HepG2 (cell line): Measurements from ENCODE around the gene POLA2. TPM values are rescaled to one million over a fixed set of nuclear protein-coding genes. Genes with fewer than 3 reads are reported as not detected.
A peak's percentile ranks its signal among the peaks of the same experiment; 100 is the strongest.

Experiments used
- ATAC-seq: fragments of 200-7000 bp; cut with Tn5 transposase; 3 replicates; pipeline ENCODE4 v1.9.1; 2020; ENCODE audit warnings: mild to moderate bottlenecking, moderate library complexity
- BruUV-seq: library from RNA; stranded (reverse); fragments of 400-500 nt; replicated peaks from 2 replicates; lab custom pipeline; 2021; lab: Mats Ljungman, UMichigan
- CTCF ChIA-PET: fragments of 300-600 bp; formaldehyde crosslinking; extraction: SDS; loops from one replicate; lab custom pipeline; 2021; ENCODE audit warnings: low total read pairs, inconsistent platforms, low intra/inter-chr PET ratio; lab: Yijun Ruan, JAX
- POLR2A ChIA-PET: fragments of 350-600 bp; sonication (Branson Sonifier 250); formaldehyde crosslinking; loops from one replicate; lab custom pipeline; 2020; ENCODE audit warnings: antibody characterized with exemption, inconsistent platforms; lab: Yijun Ruan, JAX
- DNase-seq: peaks from one replicate; pipeline ENCODE4 v3.0.0-alpha.2; 2015; ENCODE audit warnings: low spot score
- FAIRE-seq: peaks from 3 replicates; lab custom pipeline; 2011; peaks lifted over from hg19 to GRCh38; lab: Jason Lieb, UNC
- H2AFZ ChIP-seq: one replicate; pipeline ENCODE4 v1.6.1; 2011; ENCODE audit warnings: low read length, inconsistent platforms
- H3K27ac ChIP-seq: fragments of 300-600 bp; 3 replicates; pipeline ENCODE4 v1.8.0; 2011; ENCODE audit warnings: mixed run types, mild to moderate bottlenecking, mixed read lengths, low read length, inconsistent platforms; ENCODE audit not compliant: insufficient read depth; ENCODE audit errors: extremely low read length
- H3K27me3 ChIP-seq, 2 experiments: fragments of 200-600 bp in 1 of 2; 2 replicates in 1 of 2; 3 replicates in 1 of 2; pipeline versions ENCODE4 v1.6.0 to v1.8.0; 2011; ENCODE audit warnings: low read length in 2 of 2, mild to moderate bottlenecking in 2 of 2, moderate library complexity in 2 of 2, inconsistent platforms in 1 of 2; ENCODE audit not compliant: insufficient read depth in 2 of 2, control insufficient read depth in 1 of 2
- H3K36me3 ChIP-seq, 2 experiments: fragments of 200-600 bp in 1 of 2; replicated peaks in 1 of 2; 2 replicates in 1 of 2; 3 replicates in 1 of 2; pipeline versions ENCODE4 v1.5.1 to v1.8.0; 2011; ENCODE audit warnings: low read length in 2 of 2, inconsistent platforms in 1 of 2; ENCODE audit not compliant: insufficient read depth in 2 of 2, control insufficient read depth in 1 of 2
- H3K4me1 ChIP-seq: 2 replicates; pipeline ENCODE4 v1.5.1; 2012; ENCODE audit warnings: low read length, inconsistent platforms; ENCODE audit not compliant: insufficient read depth
- H3K4me2 ChIP-seq: 2 replicates; pipeline ENCODE4 v1.6.0; 2011; ENCODE audit warnings: low read depth, low read length, inconsistent platforms
- H3K4me3 ChIP-seq, 3 experiments: fragments of 200-600 bp in 1 of 3; sonication (generic), shearing (Covaris generic) in 1 of 3; replicated peaks in 1 of 3; 2 replicates each; pipeline ENCODE4 v1.5.1; 2011 to 2016; ENCODE audit warnings: low read length in 3 of 3, inconsistent platforms in 2 of 3, low read depth in 2 of 3, mild to moderate bottlenecking in 2 of 3, control low read depth in 1 of 3, mixed read lengths in 1 of 3; ENCODE audit not compliant: insufficient read depth in 1 of 3
- H3K79me2 ChIP-seq: one replicate; pipeline ENCODE4 v1.6.1; 2011; ENCODE audit warnings: low read length, inconsistent platforms; ENCODE audit not compliant: insufficient read depth
- H3K9ac ChIP-seq: 2 replicates; pipeline ENCODE4 v1.6.0; 2011; ENCODE audit warnings: mild to moderate bottlenecking, low read depth, low read length, inconsistent platforms; ENCODE audit not compliant: insufficient read depth
- H3K9me3 ChIP-seq: 2 replicates; pipeline ENCODE4 v1.5.1; 2012; ENCODE audit warnings: mild to moderate bottlenecking, low read length
- H4K20me1 ChIP-seq: 2 replicates; pipeline ENCODE4 v1.6.0; 2011; ENCODE audit warnings: inconsistent platforms, mild to moderate bottlenecking, low read length, moderate library complexity; ENCODE audit not compliant: insufficient read depth
- EP300 ChIP-seq, 3 experiments: sonication (generic) in 1 of 3; formaldehyde crosslinking in 1 of 3; IDR thresholded peaks; 2 replicates each; pipeline versions ENCODE4 v1.5.1 to v1.6.1; 2011 to 2020; ENCODE audit warnings: low read depth in 2 of 3, low read length in 2 of 3, borderline replicate concordance in 1 of 3, improper control_type of control experiment in 1 of 3, mild to moderate bottlenecking in 1 of 3, missing genetic modification reagents in 1 of 3, moderate library complexity in 1 of 3
- GZF1 ChIP-seq: sonication (generic); formaldehyde crosslinking; IDR thresholded peaks from 2 replicates; pipeline ENCODE4 v1.5.1; 2020; ENCODE audit warnings: mild to moderate bottlenecking, missing genetic modification reagents
- HNF1B ChIP-seq: sonication (generic); formaldehyde crosslinking; IDR thresholded peaks from 2 replicates; pipeline ENCODE4 v1.5.1; 2020; ENCODE audit warnings: mild to moderate bottlenecking, moderate library complexity, missing genetic modification reagents
- NFIC ChIP-seq: IDR thresholded peaks from 2 replicates; pipeline ENCODE4 v1.6.1; 2012; ENCODE audit warnings: mild to moderate bottlenecking, low read length, inconsistent platforms
- NONO ChIP-seq, 2 experiments: fragments of 450-650 bp in 1 of 2; sonication (generic) in 1 of 2; formaldehyde crosslinking in 1 of 2; IDR thresholded peaks in 1 of 2; conservative IDR thresholded peaks in 1 of 2; 2 replicates each; pipeline versions ENCODE4 v1.6.1 to v1.8.0; 2017 to 2022; ENCODE audit warnings: mild to moderate bottlenecking in 1 of 2, missing genetic modification reagents in 1 of 2, moderate library complexity in 1 of 2
- TEAD3 ChIP-seq: optimal IDR thresholded peaks from 2 replicates; pipeline ENCODE3; 2016; ENCODE audit warnings: borderline replicate concordance
- ZFX ChIP-seq: sonication (generic); formaldehyde crosslinking; IDR thresholded peaks from 2 replicates; pipeline ENCODE4 v1.4.0; 2020; ENCODE audit warnings: mild to moderate bottlenecking, low read depth, missing genetic modification reagents, moderate library complexity
- WGBS: methylation state at CpG from one replicate; pipeline ENCODE4 v1.1.6; 2017; ENCODE audit warnings: low lambda C conversion rate; 5-methylcytosine and 5-hydroxymethylcytosine counted together
- in situ Hi-C: cut with HindIII; loops from 2 replicates; pipeline ENCODE4 v1.10.0; 2017; ENCODE audit warnings: low pct_unique_long_range_greater_than_20kb; ENCODE audit not compliant: extremely low pct_ligation_motif_present
- intact Hi-C: fragments of 100-400 bp; cut with micrococcal nuclease; formaldehyde crosslinking; loops from one replicate; pipeline ENCODE4 v1.10.0; 2022; ENCODE audit not compliant: unreplicated experiment
- polyA plus RNA-seq, 8 experiments: library from polyadenylated mRNA; depleted of rRNA in 3 of 8; stranded (reverse) in 7 of 8; unstranded in 1 of 8; fragments of >200 nt; fragmentation: Illumina TruSeq in 4 of 8; extraction: Trizol in 4 of 8; gene quantifications; 2 replicates each; pipeline versions ENCODE4 v1.2.1 to v1.2.3, GENCODE V29; 2011 to 2016; ENCODE audit warnings: low read depth in 4 of 8, missing spikeins in 1 of 8, mixed read lengths in 1 of 8; ENCODE audit not compliant: insufficient read depth in 1 of 8
- total RNA-seq, 5 experiments: library from RNA; depleted of rRNA; stranded (reverse); fragments of >200 nt; fragmentation: Illumina TruSeq; extraction: Trizol; gene quantifications; 2 replicates each; pipeline ENCODE4 v1.2.3, GENCODE V29; 2016; ENCODE audit warnings: low read depth in 1 of 5
- TF ChIP-seq, protein P1 (sequence below), 2 experiments: sonication (generic) in 1 of 2; formaldehyde crosslinking in 1 of 2; IDR thresholded peaks; 2 replicates each; pipeline versions ENCODE4 v1.4.0 to v1.6.1; 2016 to 2020; ENCODE audit warnings: borderline replicate concordance in 1 of 2, low read depth in 1 of 2, mild to moderate bottlenecking in 1 of 2, missing genetic modification reagents in 1 of 2
- TF ChIP-seq, protein P2 (sequence below): sonication (generic); formaldehyde crosslinking; IDR thresholded peaks from 2 replicates; pipeline ENCODE4 v1.5.0; 2020; ENCODE audit warnings: mild to moderate bottlenecking, missing genetic modification reagents

POLA2 gene
- total and polyA plus RNA-seq, 2 of the 13 experiments (the other 11 are each of a cell fraction or from before 2014, with no cell fraction given): 9.7 to 15.6 TPM

DNA sequence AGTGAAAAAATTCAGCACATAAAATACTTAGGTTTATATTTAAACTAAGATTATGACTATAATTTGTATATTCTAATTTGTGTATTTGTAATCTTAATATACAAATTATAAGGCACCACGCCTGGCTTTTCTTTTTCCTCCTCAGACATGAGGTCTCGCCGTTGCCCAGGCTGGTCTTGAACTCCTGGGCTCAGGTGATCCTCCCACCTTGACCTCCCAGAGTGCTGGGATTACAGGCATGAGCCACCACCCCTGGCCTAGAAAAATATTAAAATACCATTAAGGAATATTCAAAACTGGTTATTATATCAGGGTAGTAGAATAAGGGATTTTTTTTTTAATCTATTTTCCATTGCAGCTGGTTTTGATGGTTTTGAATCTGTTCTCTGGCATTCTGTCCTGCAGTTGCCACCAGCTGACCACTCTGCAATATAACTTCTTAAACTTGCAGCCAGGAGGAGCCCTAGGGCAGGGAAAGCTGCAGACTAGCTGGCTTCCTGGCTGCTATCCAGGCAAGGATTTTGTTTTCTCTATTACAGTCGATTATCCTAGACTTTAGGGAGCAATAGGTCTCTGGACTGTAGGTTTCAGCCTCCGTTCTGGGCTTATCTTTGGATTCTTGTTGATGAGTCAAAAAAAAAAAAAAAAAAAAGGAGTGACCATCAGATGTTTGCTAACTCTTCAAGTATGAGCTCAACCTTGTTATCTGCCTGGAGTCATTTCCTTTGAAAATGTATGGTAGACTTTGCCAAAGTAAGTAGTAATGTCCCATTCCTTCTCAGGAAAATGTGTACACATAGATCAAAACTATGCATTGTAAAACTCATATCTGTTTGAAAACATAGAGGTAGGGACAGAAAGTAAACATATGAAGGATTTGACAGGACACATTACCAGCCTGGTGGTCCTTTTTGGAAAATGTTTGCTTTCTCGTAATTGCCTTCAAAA lies 13.2 kb downstream of the POLA2 start (continued):
- TF ChIP-seq NONO (IDR thresholded peaks at IDR 0.05): no peak
- 0 out of 2 replicates have a peak, but pooled peaks have one; percentile 34 for TF ChIP-seq NONO (CRISPR knock-in tag; conservative IDR thresholded peaks at IDR 0.05)

DNA sequence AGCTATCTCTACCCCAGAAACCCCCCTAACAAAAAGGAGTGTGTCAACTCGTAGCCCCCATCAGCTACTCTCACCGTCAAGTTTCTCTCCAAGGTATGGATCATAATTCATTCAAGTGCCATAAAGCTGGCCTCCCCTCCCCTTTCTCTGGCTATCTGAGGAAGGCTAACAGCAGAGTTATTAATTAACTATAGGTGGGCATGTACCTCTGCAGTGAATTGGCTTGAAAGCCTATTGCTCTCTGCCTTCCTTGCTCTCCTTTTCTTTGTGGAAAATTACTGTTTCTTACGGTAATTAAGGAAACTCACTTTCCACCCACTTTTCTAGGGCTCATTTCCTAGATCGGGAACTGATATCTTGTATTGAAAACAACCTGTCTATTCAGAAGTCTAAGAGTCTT lies 14.1 kb downstream of the POLA2 start:
- peak overlapping the region; percentile 63 for H3K4me2 ChIP-seq
- intact Hi-C loops (loop anchor here (1.0 kb wide), 2 partner anchors 39 to 54 kb away; no protein-coding TSS in a partner anchor), in situ Hi-C loops (loop anchor here (5.0 kb wide), 1 partner anchor 41 kb away; no protein-coding TSS in a partner anchor)
- no peak overlapping the region for H2AFZ ChIP-seq
- FAIRE-seq (peak; percentile 84), ATAC-seq (peak; percentile 90), DNase-seq (peak; percentile 61)
- WGBS: 3% methylated on average over 4 of the region's 4 CpGs
- 0 out of 2 replicates have a peak overlapping the region, but pooled peaks have one; percentile 0 for H3K9ac ChIP-seq
- H3K79me2 ChIP-seq: no peaks in the 10 kb centered on the region
- POLR2A ChIA-PET: interaction anchor here (0.7 to 4.5 kb wide), 15 partner anchors 14 to 223 kb away, joined by 3 to 114 read pairs (median 9); partner anchors contain the start of genes CDC42EP2, DPF2, MALAT1 and NEAT1
- H3K9me3 ChIP-seq: no peaks in the 10 kb centered on the region
- no peaks in the 10 kb centered on the region for H3K27me3 ChIP-seq
- H3K27ac ChIP-seq: peak overlapping the region; percentile 30
- H4K20me1 ChIP-seq: no peaks in the 10 kb centered on the region
- no TSS peak for BruUV-seq
- H3K4me1 ChIP-seq: peaks cover 30% of the 10 kb centered on the region
- CTCF ChIA-PET: interaction anchor here (1.6 to 3.4 kb wide), 3 partner anchors 30 to 54 kb away, joined by 3 to 139 read pairs (median 53); partner anchors contain the start of gene CDC42EP2
- peak overlapping the region in 2 of 3 experiments; percentile 12 to 17; a peak in 3 of 6 replicates for H3K4me3 ChIP-seq
- H3K36me3 ChIP-seq: peaks cover under 1 to 31% of the 10 kb centered on the region in 2 experiments; a peak in 4 of 5 replicates
- TF ChIP-seq, protein P1, sequence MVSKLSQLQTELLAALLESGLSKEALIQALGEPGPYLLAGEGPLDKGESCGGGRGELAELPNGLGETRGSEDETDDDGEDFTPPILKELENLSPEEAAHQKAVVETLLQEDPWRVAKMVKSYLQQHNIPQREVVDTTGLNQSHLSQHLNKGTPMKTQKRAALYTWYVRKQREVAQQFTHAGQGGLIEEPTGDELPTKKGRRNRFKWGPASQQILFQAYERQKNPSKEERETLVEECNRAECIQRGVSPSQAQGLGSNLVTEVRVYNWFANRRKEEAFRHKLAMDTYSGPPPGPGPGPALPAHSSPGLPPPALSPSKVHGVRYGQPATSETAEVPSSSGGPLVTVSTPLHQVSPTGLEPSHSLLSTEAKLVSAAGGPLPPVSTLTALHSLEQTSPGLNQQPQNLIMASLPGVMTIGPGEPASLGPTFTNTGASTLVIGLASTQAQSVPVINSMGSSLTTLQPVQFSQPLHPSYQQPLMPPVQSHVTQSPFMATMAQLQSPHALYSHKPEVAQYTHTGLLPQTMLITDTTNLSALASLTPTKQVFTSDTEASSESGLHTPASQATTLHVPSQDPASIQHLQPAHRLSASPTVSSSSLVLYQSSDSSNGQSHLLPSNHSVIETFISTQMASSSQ (IDR thresholded peaks at IDR 0.05; ENCODE audit: low read depth): peak; percentile 77
- TF ChIP-seq, protein P1 (CRISPR knock-in tag; IDR thresholded peaks at IDR 0.05; ENCODE audit: borderline replicate concordance): peak; percentile 76; the same call in 1 of the 2 replicates
- TF ChIP-seq, protein P2, sequence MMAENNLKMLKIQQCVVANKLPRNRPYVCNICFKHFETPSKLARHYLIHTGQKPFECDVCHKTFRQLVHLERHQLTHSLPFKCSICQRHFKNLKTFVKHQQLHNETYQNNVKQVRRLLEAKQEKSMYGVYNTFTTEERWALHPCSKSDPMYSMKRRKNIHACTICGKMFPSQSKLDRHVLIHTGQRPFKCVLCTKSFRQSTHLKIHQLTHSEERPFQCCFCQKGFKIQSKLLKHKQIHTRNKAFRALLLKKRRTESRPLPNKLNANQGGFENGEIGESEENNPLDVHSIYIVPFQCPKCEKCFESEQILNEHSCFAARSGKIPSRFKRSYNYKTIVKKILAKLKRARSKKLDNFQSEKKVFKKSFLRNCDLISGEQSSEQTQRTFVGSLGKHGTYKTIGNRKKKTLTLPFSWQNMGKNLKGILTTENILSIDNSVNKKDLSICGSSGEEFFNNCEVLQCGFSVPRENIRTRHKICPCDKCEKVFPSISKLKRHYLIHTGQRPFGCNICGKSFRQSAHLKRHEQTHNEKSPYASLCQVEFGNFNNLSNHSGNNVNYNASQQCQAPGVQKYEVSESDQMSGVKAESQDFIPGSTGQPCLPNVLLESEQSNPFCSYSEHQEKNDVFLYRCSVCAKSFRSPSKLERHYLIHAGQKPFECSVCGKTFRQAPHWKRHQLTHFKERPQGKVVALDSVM (CRISPR knock-in tag): 0 out of 2 replicates have a peak, but pooled peaks have one; percentile 14
- no peak for TF ChIP-seq NFIC
- TF ChIP-seq HNF1B (CRISPR knock-in tag): 0 out of 2 replicates have a peak, but pooled peaks have one; percentile 18
- peak; percentile 0; the same call in 1 of the 2 replicates for TF ChIP-seq ZFX (CRISPR knock-in tag)
- TF ChIP-seq EP300 (IDR thresholded peaks at IDR 0.05; ENCODE audit: low read depth in 2 of 2, low read length in 2 of 2): peak in 1 of 2 experiments; percentile 30; a peak in 1 of 4 replicates
- TF ChIP-seq EP300 (CRISPR knock-in tag; IDR thresholded peaks at IDR 0.05; ENCODE audit: borderline replicate concordance): no peak
- TF ChIP-seq GZF1: 0 out of 2 replicates have a peak, but pooled peaks have one; percentile 47
- no peak for TF ChIP-seq TEAD3
